NCI-H82 (cell line): Measurements from ENCODE around the gene CIB2.

Experiments used
- DNase-seq: peaks from one replicate; lab custom pipeline; 2025; lab: John Stamatoyannopoulos, UW

CIB2 gene

GRCh38 chr15:78107471-78107870, 23.8 kb downstream of the CIB2 start:
- no peak for DNase-seq

DNA sequence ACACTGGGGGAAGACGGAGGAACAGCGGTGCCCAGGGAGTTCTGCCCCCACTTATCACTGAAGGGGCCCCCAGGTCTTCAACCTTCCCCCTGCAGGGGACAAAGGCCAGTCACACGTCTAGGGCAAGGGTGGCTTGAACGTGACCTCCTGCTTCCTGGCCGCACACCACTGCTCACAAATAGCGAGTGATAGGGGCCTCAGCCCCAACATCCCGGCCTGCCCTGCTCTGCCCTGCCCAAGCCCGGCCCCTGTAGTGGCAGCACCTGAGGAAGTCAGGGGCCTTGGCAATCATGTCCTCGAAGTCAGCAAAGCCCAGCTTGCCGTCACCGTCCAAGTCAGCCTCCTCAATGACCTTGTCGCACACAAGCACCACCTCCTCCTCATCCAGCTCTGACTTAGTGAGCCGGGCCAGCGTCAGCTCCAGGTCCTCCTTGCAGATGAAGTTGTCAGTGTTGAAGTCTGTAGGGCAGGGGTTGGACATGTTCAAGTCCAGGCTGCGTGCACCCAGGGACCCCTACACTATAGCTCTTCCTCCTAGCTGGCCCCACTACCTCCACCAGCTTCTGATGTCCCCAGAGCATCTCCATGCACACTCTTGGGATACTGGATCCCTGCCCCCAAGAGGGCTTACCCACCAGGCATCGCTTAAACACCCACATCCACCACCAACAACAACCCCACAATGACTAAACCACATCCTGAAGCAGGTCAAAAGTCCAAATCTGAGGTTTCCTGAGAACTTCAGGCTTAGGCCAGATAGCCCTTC, 25.6 kb downstream of the CIB2 start:
- DNase-seq: no peak

GRCh38 chr15:78104566-78105475, 26.4 kb downstream of the CIB2 start:
- DNase-seq: no peak

DNA sequence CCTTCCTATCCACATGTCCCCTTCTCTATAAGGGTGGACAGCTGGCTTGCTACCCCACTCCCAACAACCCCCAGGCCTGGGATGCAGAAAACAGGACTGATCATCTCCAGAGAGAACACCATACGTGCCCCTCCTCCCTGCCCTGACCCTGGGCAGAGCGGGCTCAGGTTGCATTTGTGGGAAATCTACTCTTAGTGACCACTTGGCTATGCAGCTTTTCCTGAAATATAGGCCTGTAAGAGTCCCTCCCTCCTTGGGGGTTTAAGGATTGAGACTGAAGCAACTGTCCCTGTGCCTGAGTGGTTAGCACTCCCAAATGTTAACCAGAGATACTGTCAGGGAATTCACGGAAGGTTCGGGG, 27.1 kb downstream of the CIB2 start:
- DNase-seq: no peak

DNA sequence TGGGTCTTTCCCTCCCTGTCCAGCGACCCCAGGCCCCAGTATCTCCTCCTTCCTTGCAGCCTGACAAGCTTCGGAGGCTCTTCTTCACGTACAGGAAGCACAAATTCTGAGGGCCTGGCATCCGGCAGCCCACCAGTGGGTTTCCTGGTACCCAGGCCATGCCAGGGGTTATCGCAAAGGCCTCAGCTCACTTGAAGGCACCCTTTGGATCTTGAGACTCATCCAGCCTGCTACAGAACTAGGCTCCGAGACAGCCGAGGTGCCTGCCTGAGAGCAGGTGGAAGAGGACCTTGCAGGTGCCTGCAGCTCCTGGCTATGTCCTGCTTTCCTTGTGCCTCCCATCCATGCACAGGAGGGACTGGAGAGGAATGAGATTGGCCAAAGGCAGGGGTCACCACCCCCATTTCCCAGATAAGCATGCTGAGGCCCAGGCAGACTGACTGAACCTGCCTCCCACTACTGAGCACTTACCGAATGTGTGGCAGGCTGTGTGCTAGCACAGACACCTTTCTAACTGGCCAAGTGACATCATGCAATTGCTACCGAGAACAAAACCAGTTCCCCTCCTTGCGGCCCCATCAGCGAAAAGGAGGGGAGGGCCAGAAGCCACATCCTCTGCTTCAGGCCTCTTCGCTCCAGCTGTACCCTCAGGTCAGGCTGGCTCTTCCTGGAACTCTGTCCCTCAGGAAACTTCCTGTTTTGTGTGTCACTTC, 27.7 kb downstream of the CIB2 start:
- no peak for DNase-seq

DNA sequence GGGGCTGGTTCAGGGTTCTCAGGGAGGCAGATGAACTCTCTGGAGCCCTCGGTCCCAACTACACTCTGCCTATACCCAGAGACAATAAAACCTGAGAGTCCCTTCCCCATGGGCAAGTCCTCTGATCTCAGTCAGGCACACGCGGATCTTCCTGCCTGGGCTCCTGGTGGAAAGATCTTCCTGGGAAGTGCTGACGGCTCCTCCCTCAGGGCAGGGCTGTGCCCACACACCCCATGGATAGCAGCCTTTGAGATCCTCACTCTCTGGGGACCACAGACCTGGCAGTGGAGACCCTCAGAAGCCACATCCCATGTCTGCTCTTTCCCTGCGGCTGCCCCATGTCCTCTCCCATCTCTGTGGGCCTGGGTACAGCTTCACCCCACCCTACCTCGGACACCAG, 28.5 kb downstream of the CIB2 start:
- DNase-seq: no peak

GRCh38 chr15:78102211-78102610, 29.0 kb downstream of the CIB2 start:
- DNase-seq: no peak

GRCh38 chr15:78101423-78102105, 29.7 kb downstream of the CIB2 start:
- DNase-seq: no peak

DNA sequence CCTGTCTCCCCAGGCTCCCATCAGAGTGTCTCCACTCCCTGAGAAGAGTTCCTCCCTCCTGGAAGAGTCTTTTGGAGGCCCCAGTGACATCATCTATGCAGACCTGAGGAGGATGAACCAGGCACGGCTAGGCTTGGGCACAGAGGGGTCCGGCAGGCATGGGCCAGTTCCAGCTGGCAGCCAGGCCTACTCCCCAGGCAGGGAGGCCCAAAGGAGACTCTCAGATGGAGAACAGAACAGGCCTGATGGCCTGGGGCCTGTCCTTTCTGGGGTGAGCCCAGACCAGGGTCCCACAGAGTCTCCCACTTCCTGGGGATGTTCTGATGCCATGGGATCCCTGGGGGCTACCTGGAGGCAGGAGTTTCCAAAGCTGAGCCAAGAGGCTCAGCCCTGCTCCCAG, 30.4 kb downstream of the CIB2 start:
- no peak for DNase-seq

DNA sequence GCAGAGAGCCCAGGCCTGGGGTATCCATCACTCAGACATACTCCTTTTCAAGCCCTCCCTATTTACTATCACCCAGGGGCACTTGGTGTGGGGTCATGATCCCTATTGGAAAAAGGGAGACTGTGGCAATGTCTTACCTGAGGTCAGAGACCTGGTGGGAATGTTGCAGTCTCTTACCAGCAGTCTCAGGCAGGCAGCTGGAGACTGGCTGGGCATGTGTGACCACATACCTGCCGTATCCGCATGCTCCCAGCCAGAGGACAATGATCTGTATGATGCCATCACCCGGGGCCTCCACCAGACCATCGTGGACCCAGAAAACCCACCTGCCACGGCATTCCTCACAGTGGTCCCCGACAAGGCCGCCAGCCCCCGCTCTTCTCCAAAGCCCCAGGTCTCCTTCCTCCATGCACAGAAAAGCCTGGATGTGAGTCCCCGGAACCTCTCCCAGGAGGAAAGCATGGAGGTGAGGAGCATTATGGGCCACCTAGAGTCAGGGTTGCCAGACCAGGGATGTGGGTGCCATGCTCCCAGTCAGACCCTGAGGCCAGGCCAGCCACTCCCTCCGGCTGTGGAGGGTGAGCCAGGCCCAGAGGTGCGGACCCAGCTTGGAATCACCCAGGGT, 33.0 kb downstream of the CIB2 start:
- DNase-seq: no peak

DNA sequence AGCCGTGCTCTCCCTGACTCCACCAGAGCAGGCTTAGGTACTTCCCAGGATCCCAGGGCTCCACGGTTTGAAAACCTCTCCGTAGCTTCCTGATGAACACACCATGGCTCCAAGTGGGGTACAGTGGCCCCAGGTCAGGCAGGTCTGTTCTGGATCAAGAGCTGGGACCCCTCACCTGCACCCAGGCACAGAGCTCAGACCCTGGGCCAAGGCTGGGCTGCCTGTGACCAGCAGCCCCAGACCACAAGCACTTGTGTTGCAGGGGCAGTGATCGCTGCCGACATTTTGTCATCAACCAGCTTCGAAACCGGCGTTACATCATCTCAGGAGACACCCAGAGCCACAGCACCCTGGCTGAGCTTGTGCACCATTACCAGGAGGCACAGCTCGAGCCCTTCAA, 33.6 kb downstream of the CIB2 start:
- DNase-seq: no peak

DNA sequence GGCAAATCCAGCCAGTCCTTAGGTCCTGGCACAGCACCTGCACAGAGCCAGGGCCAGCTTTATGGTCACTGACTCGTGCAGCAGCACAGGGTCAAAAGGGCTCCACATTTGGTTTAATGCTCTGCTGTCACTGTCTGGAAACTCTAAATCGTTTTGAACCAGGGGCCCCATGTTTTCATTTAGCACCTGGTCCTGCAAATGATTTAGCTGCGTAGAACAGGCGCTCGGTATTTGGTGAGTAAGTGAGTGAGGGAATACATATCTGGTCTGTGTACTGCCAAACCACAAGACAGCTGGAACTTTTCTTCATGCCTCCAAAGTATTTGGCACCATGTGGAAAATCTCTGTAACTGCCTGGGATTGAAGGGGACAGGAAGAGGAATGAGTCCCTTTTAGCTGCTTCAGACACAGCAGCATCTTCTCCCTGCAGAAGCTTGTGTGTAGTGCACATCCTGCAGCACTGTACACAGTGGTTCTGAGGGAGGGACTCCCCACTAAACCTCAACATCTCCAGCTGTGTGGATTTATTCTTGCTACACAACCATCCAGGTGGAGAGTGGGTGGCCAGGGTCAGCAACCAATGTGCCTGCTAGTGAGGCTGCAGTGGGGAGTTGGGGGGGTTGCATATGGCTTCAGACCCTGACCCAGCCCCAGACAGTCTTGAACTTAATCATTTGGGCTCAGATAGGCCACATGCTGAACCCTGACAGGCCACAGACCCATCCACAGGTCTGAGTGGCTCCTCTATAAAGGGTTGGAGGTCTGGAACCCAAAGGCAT, 37.8 kb downstream of the CIB2 start:
- DNase-seq: no peak

GRCh38 chr15:78092261-78093041, 38.8 kb downstream of the CIB2 start, which contains the start of gene SH2D7:
Gene SH2D7, plus strand, starts transcription at chr15:78092561. Its CDS starts 24 bp downstream, at chr15:78092585.
- no peak for DNase-seq

DNA sequence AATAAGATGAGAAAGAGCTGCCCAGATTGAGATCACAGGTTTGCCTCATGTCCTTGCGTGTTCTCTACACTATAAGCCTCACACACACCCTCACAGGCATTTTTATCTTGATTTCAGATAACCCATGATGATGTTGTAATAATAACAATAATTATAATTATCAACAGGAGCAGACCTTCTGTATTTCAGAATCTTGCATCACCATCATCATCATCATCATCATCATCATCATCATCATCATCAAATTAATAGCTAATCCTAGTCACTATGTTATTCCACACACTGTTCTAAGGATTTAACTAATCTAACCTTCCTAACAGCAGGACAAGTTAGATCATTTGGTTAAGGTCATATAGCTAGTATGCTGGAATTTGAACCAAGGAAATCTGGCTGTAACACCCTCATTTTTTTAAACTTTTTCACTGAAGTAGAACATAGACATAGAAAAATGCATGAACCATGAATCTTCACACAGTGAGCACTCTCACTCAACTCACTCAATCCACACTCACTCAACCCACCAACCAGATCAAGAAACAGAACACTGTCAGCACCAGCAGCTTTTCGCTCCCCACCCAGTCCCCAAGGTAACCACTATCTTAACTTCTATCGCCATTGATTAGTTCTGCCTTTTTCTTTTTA, 40.7 kb downstream of the CIB2 start:
- no peak for DNase-seq

- no peak for DNase-seq
These were observed 42.5 kb downstream of the CIB2 start for GRCh38 chr15:78088773-78089080.

DNA sequence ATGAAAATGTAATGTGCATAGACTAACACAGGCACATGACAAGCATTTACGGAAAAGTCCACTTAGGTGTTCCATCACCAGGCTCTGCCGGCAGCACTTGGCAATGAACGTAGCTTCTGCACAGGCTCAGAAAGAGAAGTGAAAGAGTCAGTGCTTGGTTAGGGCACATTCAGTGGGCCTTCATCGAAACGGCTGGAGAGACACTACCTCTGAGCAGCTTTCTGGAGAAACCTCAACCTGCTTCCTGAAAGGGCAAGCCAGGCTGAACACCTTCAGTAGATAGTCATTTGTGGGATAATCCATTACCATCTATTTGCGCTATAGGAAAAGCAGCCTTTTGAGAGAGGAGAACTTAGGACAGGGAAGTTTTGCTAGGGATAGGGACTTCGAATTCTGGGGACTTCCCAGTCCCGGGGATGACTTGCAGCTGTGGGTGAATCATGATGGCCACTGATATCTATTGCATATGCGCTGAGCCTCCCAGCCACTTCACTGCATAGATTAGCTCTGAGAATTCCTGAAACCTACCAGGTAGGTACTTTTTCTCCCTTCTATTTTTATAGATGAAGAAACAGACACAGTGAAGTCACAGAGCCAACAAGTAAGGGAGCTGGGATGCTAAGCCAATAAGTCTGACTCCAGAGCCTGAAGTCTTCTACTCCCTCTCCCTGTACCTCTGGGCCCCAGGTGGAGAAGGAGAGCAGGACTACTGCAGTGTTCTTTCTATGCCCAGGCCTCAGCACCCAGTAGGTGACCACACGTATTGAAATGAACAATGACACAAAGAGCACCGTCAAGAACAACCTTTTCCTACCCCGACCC, 43.1 kb downstream of the CIB2 start:
- no peak for DNase-seq

DNA sequence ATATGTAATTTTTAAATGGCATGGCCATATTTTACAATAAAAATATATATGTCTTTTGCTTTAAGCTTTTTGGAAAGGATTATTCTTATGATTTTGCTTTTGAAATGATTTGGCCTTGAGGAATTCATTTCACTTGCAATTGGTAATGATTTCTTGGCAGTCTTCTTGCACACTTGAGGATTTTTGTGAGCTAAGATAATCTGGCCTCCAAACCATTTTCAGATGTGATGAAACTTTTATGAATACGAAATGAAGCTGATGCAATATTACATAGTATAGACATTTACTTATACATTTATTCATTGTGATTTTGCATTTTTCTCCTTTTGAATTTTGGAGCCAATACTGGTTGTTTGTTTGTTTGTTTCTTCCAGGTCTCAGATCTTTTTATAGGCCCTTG, 45.3 kb downstream of the CIB2 start:
- DNase-seq: no peak

- DNase-seq: no peak
These were observed 46.8 kb downstream of the CIB2 start for GRCh38 chr15:78084449-78084750.
